K562 (cell line): ENCODE measurements around the gene GALE. TPM values are rescaled to one million over a fixed set of nuclear protein-coding genes. Genes with fewer than 3 reads are reported as not detected.

Experiments
- ATAC-seq: fragments of 200-7000 bp; cut with Tn5 transposase; 3 replicates; pipeline ENCODE4 v1.9.1; 2020; ENCODE audit warnings: moderate library complexity
- BruUV-seq: library from RNA; stranded (reverse); fragments of 400-500 nt; replicated peaks from 2 replicates; lab custom pipeline; 2021; lab: Mats Ljungman, UMichigan
- CTCF ChIA-PET: fragments of 300-600 bp; formaldehyde crosslinking; extraction: SDS; loops from one replicate; lab custom pipeline; 2021; ENCODE audit warnings: low intra/inter-chr PET ratio; lab: Yijun Ruan, JAX
- POLR2A ChIA-PET: fragments of 300-600, 350-650 bp; sonication (Branson Sonifier 250); formaldehyde crosslinking; extraction: SDS; loops from one replicate; lab custom pipeline; 2021; ENCODE audit warnings: antibody characterized with exemption, inconsistent platforms; lab: Yijun Ruan, JAX
- DNase-seq, 4 experiments: peaks; one replicate each; pipeline versions ENCODE4 v3.0.0 to v3.0.0-alpha.2; 2011 to 2018; ENCODE audit warnings: low spot score in 3 of 4, mixed read lengths in 3 of 4; ENCODE audit errors: extremely low read depth in 1 of 4
- FAIRE-seq: peaks from 2 replicates; lab custom pipeline; 2011; peaks lifted over from hg19 to GRCh38; lab: Jason Lieb, UNC
- H2AFZ ChIP-seq: 2 replicates; pipeline ENCODE4 v1.6.0; 2011; ENCODE audit warnings: low read depth, low read length, control low read depth, inconsistent platforms
- H3K27ac ChIP-seq: fragments of 200-600 bp; 3 replicates; pipeline ENCODE4 v1.8.0; 2011; ENCODE audit warnings: low read depth, mild to moderate bottlenecking, control low read depth, inconsistent platforms, low read length, moderate library complexity, mixed read lengths; ENCODE audit errors: extremely low read depth
- H3K27me3 ChIP-seq, 2 experiments: fragments of 300-600 bp in 1 of 2; 2 replicates in 1 of 2; 3 replicates in 1 of 2; pipeline versions ENCODE4 v1.6.0 to v1.8.0; 2011; ENCODE audit warnings: inconsistent platforms in 2 of 2, low read length in 2 of 2, mild to moderate bottlenecking in 1 of 2, mixed read lengths in 1 of 2, moderate library complexity in 1 of 2; ENCODE audit not compliant: control insufficient read depth in 2 of 2, insufficient read depth in 2 of 2
- H3K36me3 ChIP-seq: fragments of 300-600 bp; 3 replicates; pipeline ENCODE4 v1.8.0; 2011; ENCODE audit warnings: mild to moderate bottlenecking, low read length, inconsistent platforms; ENCODE audit not compliant: control insufficient read depth, insufficient read depth
- H3K4me1 ChIP-seq, 2 experiments: fragments of 200-600 bp in 1 of 2; replicated peaks in 1 of 2; 2 replicates in 1 of 2; 3 replicates in 1 of 2; pipeline versions ENCODE4 v1.5.1 to v1.8.0; 2011; ENCODE audit warnings: inconsistent platforms in 2 of 2, low read length in 2 of 2, mild to moderate bottlenecking in 1 of 2, mixed read lengths in 1 of 2, moderate library complexity in 1 of 2; ENCODE audit not compliant: control insufficient read depth in 2 of 2, insufficient read depth in 2 of 2
- H3K4me2 ChIP-seq: 2 replicates; pipeline ENCODE4 v1.6.1; 2011; ENCODE audit warnings: low read length, control low read depth, inconsistent platforms, mixed read lengths; ENCODE audit not compliant: insufficient read depth
- H3K4me3 ChIP-seq: fragments of 200-600 bp; sonication (generic), shearing (Covaris generic); 2 replicates; pipeline ENCODE4 v1.5.1; 2016; ENCODE audit warnings: control low read depth, inconsistent platforms
- H3K79me2 ChIP-seq: fragments of 200-600 bp; 3 replicates; pipeline ENCODE4 v1.8.0; 2011; ENCODE audit warnings: low read length, inconsistent platforms; ENCODE audit not compliant: control insufficient read depth, insufficient read depth
- H3K9ac ChIP-seq, 2 experiments: 2 replicates each; pipeline versions ENCODE4 v1.6.0 to v1.6.1; 2011; ENCODE audit warnings: low read depth in 2 of 2, low read length in 2 of 2, control low read depth in 1 of 2, inconsistent platforms in 1 of 2, mild to moderate bottlenecking in 1 of 2, mixed read lengths in 1 of 2; ENCODE audit not compliant: insufficient read depth in 1 of 2
- H3K9me1 ChIP-seq: one replicate; pipeline ENCODE4 v1.6.0; 2011; ENCODE audit warnings: inconsistent platforms, mild to moderate bottlenecking, low read length, moderate library complexity; ENCODE audit not compliant: control insufficient read depth, insufficient read depth
- H3K9me3 ChIP-seq: replicated peaks from 2 replicates; pipeline ENCODE4 v1.5.1; 2011; ENCODE audit warnings: low read depth, low read length, inconsistent platforms; ENCODE audit not compliant: control insufficient read depth, insufficient read depth
- H4K20me1 ChIP-seq: replicated peaks from 2 replicates; pipeline ENCODE4 v1.6.1; 2011; ENCODE audit warnings: low read length, inconsistent platforms, mixed read lengths; ENCODE audit not compliant: control insufficient read depth, insufficient read depth
- POLR2AphosphoS2 ChIP-seq: IDR thresholded peaks from 2 replicates; pipeline ENCODE4 v1.6.1; 2012; ENCODE audit warnings: low read length, improper control_type of control experiment
- POLR2B ChIP-seq: fragments of 450-650 bp; IDR thresholded peaks from 2 replicates; pipeline ENCODE4 v1.6.1; 2018; ENCODE audit warnings: low read depth; ENCODE audit not compliant: partially characterized antibody
- POLR2G ChIP-seq: fragments of 200-400 bp; formaldehyde crosslinking; IDR thresholded peaks from 2 replicates; pipeline ENCODE4 v1.6.1; 2017; ENCODE audit warnings: low read depth, mild to moderate bottlenecking, antibody characterized with exemption, low read length, moderate library complexity
- SRSF3 ChIP-seq: fragments of 200-400 bp; formaldehyde crosslinking; IDR thresholded peaks from 2 replicates; pipeline ENCODE4 v1.6.1; 2016; ENCODE audit warnings: mild to moderate bottlenecking, low read length, moderate library complexity; ENCODE audit not compliant: insufficient read depth
- WGBS: fragments of 100-300 bp; shearing (Covaris generic); methylation state at CpG from one replicate; pipeline ENCODE4 v1.1.6; 2016; ENCODE audit warnings: low coverage, mixed read lengths; ENCODE audit not compliant: insufficient coverage; ENCODE audit errors: missing lambda C conversion rate; 5-methylcytosine and 5-hydroxymethylcytosine counted together
- in situ Hi-C: fragments of 300-500 bp; cut with MboI; formaldehyde crosslinking; loops from 4 replicates; pipeline ENCODE4 v1.15.0; 2018; ENCODE audit warnings: inconsistent platforms, mixed read lengths
- intact Hi-C: fragments of 100-400 bp; cut with micrococcal nuclease; formaldehyde crosslinking; loops from 2 replicates; pipeline ENCODE4 v1.14.2; 2022
- polyA plus RNA-seq, 8 experiments: library from polyadenylated mRNA; depleted of rRNA in 4 of 8; stranded (reverse) in 5 of 8; unstranded in 3 of 8; fragments of >200 nt; fragmentation: Nextera tagmentation in 2 of 8; fragmentation: Illumina TruSeq in 1 of 8; extraction: Ambion mirVana in 2 of 8; extraction: Trizol in 1 of 8; gene quantifications; 2 replicates each; pipeline versions ENCODE4 v1.2.1 to v1.2.3, GENCODE V29; 2011 to 2014; ENCODE audit warnings: inconsistent platforms in 1 of 8, missing spikeins in 1 of 8
- total RNA-seq, 7 experiments: library from RNA; depleted of rRNA in 6 of 7; stranded (reverse); fragments of >200 nt in 6 of 7; fragmentation: Illumina TruSeq in 2 of 7; extraction: Trizol in 2 of 7; gene quantifications; 2 replicates each; pipeline versions ENCODE4 v1.2.1 to v1.2.3, GENCODE V29; 2011 to 2021; ENCODE audit warnings: low replicate concordance in 1 of 7
- TF ChIP-seq, protein P1 (sequence below): fragments of 450-650 bp; IDR thresholded peaks from 2 replicates; pipeline ENCODE4 v1.6.1; 2014; ENCODE audit warnings: low read depth, mild to moderate bottlenecking, moderate library complexity, borderline replicate concordance

The GALE gene
- total and polyA plus RNA-seq, 9 of the 15 experiments (the other 6 are each of a cell fraction or from before 2014, with no cell fraction given) = 8.4 to 139 (median 88.3) TPM

DNA sequence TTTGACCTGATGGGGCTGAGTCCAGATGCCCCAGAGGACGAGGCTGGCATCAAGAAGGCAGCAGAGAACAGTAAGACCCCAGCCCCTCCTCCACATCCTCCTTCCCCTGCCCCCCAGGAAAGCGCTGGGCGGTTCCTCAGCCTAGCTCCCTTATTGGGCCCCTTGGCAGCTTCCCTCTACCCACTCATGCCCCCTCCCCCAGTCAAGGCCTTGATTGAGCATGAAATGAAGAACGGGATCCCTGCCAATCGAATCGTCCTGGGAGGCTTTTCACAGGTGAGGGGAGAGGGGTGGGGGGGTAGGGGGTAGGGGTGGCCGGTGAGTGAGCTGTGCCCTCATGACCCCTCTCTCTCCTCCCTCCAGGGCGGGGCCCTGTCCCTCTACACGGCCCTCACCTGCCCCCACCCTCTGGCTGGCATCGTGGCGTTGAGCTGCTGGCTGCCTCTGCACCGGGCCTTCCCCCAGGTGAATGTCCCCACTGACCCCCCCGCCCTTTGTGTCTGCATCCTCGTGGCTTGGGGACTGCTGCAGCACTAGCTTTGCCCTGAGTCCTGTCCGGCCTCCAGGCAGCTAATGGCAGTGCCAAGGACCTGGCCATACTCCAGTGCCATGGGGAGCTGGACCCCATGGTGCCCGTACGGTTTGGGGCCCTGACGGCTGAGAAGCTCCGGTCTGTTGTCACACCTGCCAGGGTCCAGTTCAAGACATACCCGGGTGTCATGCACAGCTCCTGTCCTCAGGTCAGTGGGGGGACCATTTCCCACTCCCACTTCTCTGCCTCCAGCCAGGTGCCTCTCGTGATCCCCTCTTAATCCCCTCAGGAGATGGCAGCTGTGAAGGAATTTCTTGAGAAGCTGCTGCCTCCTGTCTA lies 6.5 kb downstream of the GALE start:
- no peak for DNase-seq
- Histone ChIP-seq H3K27me3 (no peaks in the 10 kb centered on the region), H3K9ac (peak overlapping the region in 1 of 2 experiments; percentile 92; a peak in 2 of 4 replicates), H3K27ac (no peak overlapping the region), H3K36me3 (peaks cover 61% of the 10 kb centered on the region), H3K9me3 (no peaks in the 10 kb centered on the region), H2AFZ (no peak overlapping the region)
- POLR2A ChIA-PET = interaction anchor here (0.6 to 10.2 kb wide), 8 partner anchors 7 to 255 kb away, joined by 3 to 197 read pairs (median 4); partner anchors contain the start of genes GALE and PITHD1
- intact Hi-C loops (no loop called here), in situ Hi-C loops (no loop called here)
- TF ChIP-seq POLR2AphosphoS2 = peak; percentile 17; the same call in 1 of the 2 replicates
- TF ChIP-seq POLR2G = peak; percentile 66
- peak; percentile 44 for TF ChIP-seq POLR2B
- TF ChIP-seq, protein P1, sequence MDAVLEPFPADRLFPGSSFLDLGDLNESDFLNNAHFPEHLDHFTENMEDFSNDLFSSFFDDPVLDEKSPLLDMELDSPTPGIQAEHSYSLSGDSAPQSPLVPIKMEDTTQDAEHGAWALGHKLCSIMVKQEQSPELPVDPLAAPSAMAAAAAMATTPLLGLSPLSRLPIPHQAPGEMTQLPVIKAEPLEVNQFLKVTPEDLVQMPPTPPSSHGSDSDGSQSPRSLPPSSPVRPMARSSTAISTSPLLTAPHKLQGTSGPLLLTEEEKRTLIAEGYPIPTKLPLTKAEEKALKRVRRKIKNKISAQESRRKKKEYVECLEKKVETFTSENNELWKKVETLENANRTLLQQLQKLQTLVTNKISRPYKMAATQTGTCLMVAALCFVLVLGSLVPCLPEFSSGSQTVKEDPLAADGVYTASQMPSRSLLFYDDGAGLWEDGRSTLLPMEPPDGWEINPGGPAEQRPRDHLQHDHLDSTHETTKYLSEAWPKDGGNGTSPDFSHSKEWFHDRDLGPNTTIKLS = no peak
- no peak for TF ChIP-seq SRSF3
- TF ChIP-seq, all 486 proteins: peak for 3
- BruUV-seq = no TSS peak
- WGBS = 84% methylated on average over 15 of the region's 21 CpGs
- H4K20me1 ChIP-seq = peaks cover 3% of the 10 kb centered on the region; the same call in 1 of the 2 replicates
- peaks cover 34% of the 10 kb centered on the region for H3K79me2 ChIP-seq
- no peak overlapping the region for H3K4me3 ChIP-seq
- no peak overlapping the region for H3K4me2 ChIP-seq
- CTCF ChIA-PET = no interaction called here
- FAIRE-seq (no peak), ATAC-seq (no peak)
- peaks cover 34 to 60% of the 10 kb centered on the region in 2 experiments for H3K4me1 ChIP-seq
- peaks cover 5% of the 10 kb centered on the region for H3K9me1 ChIP-seq
